ENCODE measurements around the gene E2F8.
"Not testable (repeated sequence)": the region's sequence is repeated elsewhere in the genome, so short reads cannot be mapped to it uniquely, and the experiment has no call there.

E2F8 gene

GRCh38 chr11:19240420-19241259 lies at the start of gene E2F8:
Gene E2F8, minus strand, starts transcription at chr11:19240945. Its CDS starts 824 bp downstream, at chr11:19240121.
- peak; percentile 96 for FAIRE-seq

GRCh38 chr11:19290356-19290755 lies 49.6 kb upstream of the E2F8 start:
- FAIRE-seq: no peak

- FAIRE-seq: no peak
Measured at GRCh38 chr11:19288256-19288655, 47.5 kb upstream of the E2F8 start.

GRCh38 chr11:19286411-19286810 lies 45.7 kb upstream of the E2F8 start:
- FAIRE-seq: no peak

- no peak for FAIRE-seq
Measured at GRCh38 chr11:19284881-19285280, 44.1 kb upstream of the E2F8 start.

GRCh38 chr11:19283991-19284390 lies 43.2 kb upstream of the E2F8 start:
- no peak for FAIRE-seq

GRCh38 chr11:19281555-19281954 lies 40.8 kb upstream of the E2F8 start:
- no peak for FAIRE-seq

GRCh38 chr11:19281041-19281440 lies 40.3 kb upstream of the E2F8 start:
- FAIRE-seq: no peak

- FAIRE-seq: no peak
Measured at GRCh38 chr11:19279451-19279850, 38.7 kb upstream of the E2F8 start.

GRCh38 chr11:19276859-19277808 lies 36.4 kb upstream of the E2F8 start:
- no peak for FAIRE-seq

GRCh38 chr11:19275496-19275895 lies 34.8 kb upstream of the E2F8 start:
- no peak for FAIRE-seq

GRCh38 chr11:19273219-19273618 lies 32.5 kb upstream of the E2F8 start:
- not testable (repeated sequence) for FAIRE-seq

- FAIRE-seq: no peak
Measured at GRCh38 chr11:19268909-19269308, 28.2 kb upstream of the E2F8 start.

- FAIRE-seq: no peak
Measured at GRCh38 chr11:19267567-19267966, 26.8 kb upstream of the E2F8 start.

- no peak for FAIRE-seq
Measured at GRCh38 chr11:19263333-19263732, 22.6 kb upstream of the E2F8 start.

GRCh38 chr11:19259487-19260345 lies 19.0 kb upstream of the E2F8 start:
- peak; percentile 86 for FAIRE-seq

GRCh38 chr11:19258641-19259230 lies 18.0 kb upstream of the E2F8 start:
- no peak for FAIRE-seq

GRCh38 chr11:19254441-19254840 lies 13.7 kb upstream of the E2F8 start:
- FAIRE-seq: not testable (repeated sequence)

- no peak for FAIRE-seq
Measured at GRCh38 chr11:19253817-19254216, 13.1 kb upstream of the E2F8 start.

GRCh38 chr11:19253153-19253745 lies 12.5 kb upstream of the E2F8 start:
- FAIRE-seq: no peak

- no peak for FAIRE-seq
Measured at GRCh38 chr11:19252394-19253152, 11.8 kb upstream of the E2F8 start.

Measured in G401.6 (cell line).